HL-60 (cell line): Measurements from ENCODE around the gene MYL10.

ENCODE experiments used
- DNase-seq, 2 experiments: peaks; one replicate each; pipeline ENCODE4 v3.0.0-alpha.2; 2010 to 2020; ENCODE audit warnings: low read depth in 1 of 2, low spot score in 1 of 2
- H3K27ac ChIP-seq: fragments of 250-450 bp; sonication (Bioruptor Pico); replicated peaks from 2 replicates; pipeline ENCODE4 v1.5.1; 2020; ENCODE audit warnings: mild to moderate bottlenecking, moderate library complexity
- H3K27me3 ChIP-seq: fragments of 250-450 bp; sonication (Bioruptor Pico); 2 replicates; pipeline ENCODE4 v1.5.1; 2021; ENCODE audit warnings: mild to moderate bottlenecking, moderate library complexity; ENCODE audit not compliant: insufficient read depth, poor library complexity, severe bottlenecking
- H3K4me3 ChIP-seq: replicated peaks from 2 replicates; pipeline ENCODE4 v1.5.1; 2011; ENCODE audit warnings: mild to moderate bottlenecking, control low read depth, low read length; ENCODE audit not compliant: insufficient read depth
- CTCF ChIP-seq: IDR thresholded peaks from one replicate; pipeline ENCODE4 v1.5.1; 2011; ENCODE audit warnings: low read length, control low read depth, inconsistent platforms; ENCODE audit not compliant: insufficient read depth
- GABPA ChIP-seq: IDR thresholded peaks from 2 replicates; pipeline ENCODE4 v1.6.1; 2012; ENCODE audit warnings: low read depth
- POLR2AphosphoS5 ChIP-seq: IDR thresholded peaks from 2 replicates; pipeline ENCODE4 v1.6.1; 2012; ENCODE audit warnings: low read depth
- REST ChIP-seq: IDR thresholded peaks from 2 replicates; pipeline ENCODE4 v1.6.1; 2012; ENCODE audit warnings: low read depth; ENCODE audit not compliant: insufficient replicate concordance
- SPI1 ChIP-seq: IDR thresholded peaks from 2 replicates; pipeline ENCODE4 v1.6.1; 2012; ENCODE audit warnings: low read depth, mild to moderate bottlenecking, borderline replicate concordance
- long read RNA-seq: library from polyadenylated mRNA; unstranded; transcript quantifications from one replicate; pipeline ENCODE4 v2.0.0, GENCODE V29; 2020

MYL10 gene
- long read RNA-seq, result 0 reads

- H3K4me3 ChIP-seq, result no peak within 1 kb of the TSS
- H3K27ac ChIP-seq, result no peak within 1 kb of the TSS
- no peak for DNase-seq
- TF ChIP-seq CTCF (no peak), POLR2AphosphoS5 (no peak), GABPA (no peak), SPI1 (no peak)
- H3K27me3 ChIP-seq, result peaks cover 10% of the 10 kb centered on the region
These were observed at the start of gene MYL10 for GRCh38 chr7:101629171-101629570. Gene MYL10, minus strand, starts transcription at chr7:101629296. Its CDS starts 178 bp downstream, at chr7:101629118.

GRCh38 chr7:101678658-101679057, 49.6 kb upstream of the MYL10 start:
- H3K27me3 ChIP-seq, result no peaks in the 10 kb centered on the region
- no peak overlapping the region for H3K27ac ChIP-seq
- TF ChIP-seq REST (no peak), POLR2AphosphoS5 (no peak), SPI1 (no peak), GABPA (no peak), CTCF (no peak)
- DNase-seq, result no peak
- no peak overlapping the region for H3K4me3 ChIP-seq

GRCh38 chr7:101677797-101678479, 48.8 kb upstream of the MYL10 start:
- no peak for DNase-seq
- TF ChIP-seq REST (no peak), GABPA (no peak), POLR2AphosphoS5 (no peak), SPI1 (no peak), CTCF (no peak)
- Histone ChIP-seq H3K4me3 (no peak overlapping the region), H3K27ac (no peak overlapping the region), H3K27me3 (no peaks in the 10 kb centered on the region)

- TF ChIP-seq SPI1 (no peak), REST (no peak), CTCF (no peak), POLR2AphosphoS5 (no peak), GABPA (no peak)
- Histone ChIP-seq H3K27ac (no peak overlapping the region), H3K27me3 (no peaks in the 10 kb centered on the region), H3K4me3 (no peak overlapping the region)
- DNase-seq, result no peak
These were observed 48.3 kb upstream of the MYL10 start for GRCh38 chr7:101677391-101677790.
